ENCODE results near the gene PIEZO2.
"Not testable (repeated sequence)": the region's sequence is repeated elsewhere in the genome, so short reads cannot be mapped to it uniquely, and the experiment has no call there.

Gene PIEZO2

GRCh38 chr18:11153097-11153496 is 3.7 kb upstream of the PIEZO2 start:
- in situ Hi-C loops (cut with MboI; ENCODE audit: low sequenced_read_pairs), result no loop called here

- in situ Hi-C loops (cut with MboI; ENCODE audit: low sequenced_read_pairs), result no loop called here
Measured at GRCh38 chr18:11150271-11150615, 874 bp upstream of the PIEZO2 start.

- in situ Hi-C loops (cut with MboI; ENCODE audit: low sequenced_read_pairs), result no loop called here
Measured at GRCh38 chr18:11148680-11149440, 509 bp downstream of the PIEZO2 start.

GRCh38 chr18:11147962-11148679 is 1.2 kb downstream of the PIEZO2 start:
- in situ Hi-C loops (cut with MboI; ENCODE audit: low sequenced_read_pairs), result no loop called here

GRCh38 chr18:11147371-11147951 is 1.9 kb downstream of the PIEZO2 start:
- in situ Hi-C loops (cut with MboI; ENCODE audit: low sequenced_read_pairs), result no loop called here

GRCh38 chr18:11146947-11147345 is 2.4 kb downstream of the PIEZO2 start:
- in situ Hi-C loops (cut with MboI; ENCODE audit: low sequenced_read_pairs), result no loop called here

- in situ Hi-C loops (cut with MboI; ENCODE audit: low sequenced_read_pairs), result no loop called here
Measured at GRCh38 chr18:11146238-11146946, 3.0 kb downstream of the PIEZO2 start.

GRCh38 chr18:11145413-11146191 is 3.8 kb downstream of the PIEZO2 start:
- in situ Hi-C loops (cut with MboI; ENCODE audit: low sequenced_read_pairs), result no loop called here

- in situ Hi-C loops (cut with MboI; ENCODE audit: low sequenced_read_pairs), result no loop called here
Measured at GRCh38 chr18:11137400-11137799, 12.0 kb downstream of the PIEZO2 start.

GRCh38 chr18:11136241-11136640 is 13.1 kb downstream of the PIEZO2 start:
- in situ Hi-C loops (cut with MboI; ENCODE audit: low sequenced_read_pairs), result no loop called here

- in situ Hi-C loops (cut with MboI; ENCODE audit: low sequenced_read_pairs), result no loop called here
Measured at GRCh38 chr18:11134940-11135339, 14.4 kb downstream of the PIEZO2 start.

GRCh38 chr18:11129059-11129458 is 20.3 kb downstream of the PIEZO2 start:
- in situ Hi-C loops (cut with MboI; ENCODE audit: low sequenced_read_pairs), result not testable (repeated sequence)

GRCh38 chr18:11125492-11126315 is 23.7 kb downstream of the PIEZO2 start:
- in situ Hi-C loops (cut with MboI; ENCODE audit: low sequenced_read_pairs), result no loop called here

- in situ Hi-C loops (cut with MboI; ENCODE audit: low sequenced_read_pairs), result no loop called here
Measured at GRCh38 chr18:11124054-11124453, 25.3 kb downstream of the PIEZO2 start.

- in situ Hi-C loops (cut with MboI; ENCODE audit: low sequenced_read_pairs), result no loop called here
Measured at GRCh38 chr18:11121443-11121849, 27.9 kb downstream of the PIEZO2 start.

- in situ Hi-C loops (cut with MboI; ENCODE audit: low sequenced_read_pairs), result no loop called here
Measured at GRCh38 chr18:11119959-11120587, 29.3 kb downstream of the PIEZO2 start.

GRCh38 chr18:11119550-11119949 is 29.8 kb downstream of the PIEZO2 start:
- in situ Hi-C loops (cut with MboI; ENCODE audit: low sequenced_read_pairs), result no loop called here

GRCh38 chr18:11118051-11118766 is 31.2 kb downstream of the PIEZO2 start:
- in situ Hi-C loops (cut with MboI; ENCODE audit: low sequenced_read_pairs), result no loop called here

GRCh38 chr18:11115276-11115675 is 34.1 kb downstream of the PIEZO2 start:
- in situ Hi-C loops (cut with MboI; ENCODE audit: low sequenced_read_pairs), result no loop called here

All from HL-60/S4 (cell line).